ENCODE results near the gene AMHR2. TPM values are rescaled to one million over a fixed set of nuclear protein-coding genes. Genes with fewer than 3 reads are reported as not detected.

Gene AMHR2
- total and polyA plus RNA-seq, 2 of the 4 experiments (the other 2 are of a cell fraction): not detected

DNA sequence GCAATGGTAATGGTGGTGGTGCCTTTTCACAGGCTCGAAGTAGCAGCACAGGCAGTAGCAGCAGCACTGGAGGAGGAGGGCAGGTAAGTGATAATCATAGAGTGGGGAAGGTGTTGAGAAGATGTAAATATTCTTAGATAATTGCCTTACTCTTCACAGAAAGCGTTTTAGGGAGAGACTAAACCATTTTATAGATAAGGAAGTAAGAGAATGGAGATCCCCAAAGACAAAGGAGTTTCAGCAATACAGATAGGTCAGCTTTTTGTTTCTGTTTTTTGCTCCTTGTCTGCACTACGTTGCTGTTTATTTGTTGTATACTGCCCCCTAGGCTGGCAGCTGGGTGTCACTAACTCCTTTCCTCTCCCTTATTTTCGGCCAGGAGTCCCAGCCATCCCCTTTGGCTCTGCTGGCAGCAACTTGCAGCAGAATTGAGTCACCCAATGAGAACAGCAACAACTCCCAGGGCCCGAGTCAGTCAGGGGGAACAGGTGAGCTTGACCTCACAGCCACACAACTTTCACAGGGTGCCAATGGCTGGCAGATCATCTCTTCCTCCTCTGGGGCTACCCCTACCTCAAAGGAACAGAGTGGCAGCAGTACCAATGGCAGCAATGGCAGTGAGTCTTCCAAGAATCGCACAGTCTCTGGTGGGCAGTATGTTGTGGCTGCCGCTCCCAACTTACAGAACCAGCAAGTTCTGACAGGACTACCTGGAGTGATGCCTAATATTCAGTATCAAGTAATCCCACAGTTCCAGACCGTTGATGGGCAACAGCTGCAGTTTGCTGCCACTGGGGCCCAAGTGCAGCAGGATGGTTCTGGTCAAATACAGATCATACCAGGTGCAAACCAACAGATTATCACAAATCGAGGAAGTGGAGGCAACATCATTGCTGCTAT is 41.7 kb upstream of the AMHR2 start:
- H4K91ac ChIP-seq (ENCODE audit: insufficient read depth, low read depth, low read length): peak overlapping the region; percentile 81
- peak overlapping the region; percentile 69; the same call in 2 of the 3 replicates for H2BK15ac ChIP-seq (ENCODE audit: low read depth, low read length)
- peaks cover 16% of the 10 kb centered on the region for H3K9me1 ChIP-seq (ENCODE audit: insufficient read depth, low read length)
- ChIA-PET POLR2A (ENCODE audit: unreplicated experiment) (no interaction called here), CTCF (interaction anchor here (1.0 to 2.4 kb wide), 3 partner anchors 28 to 57 kb away, joined by 3 to 8 read pairs (median 5); no protein-coding TSS in a partner anchor)
- peak overlapping the region; percentile 69 for H4K5ac ChIP-seq (ENCODE audit: low read depth, low read length)
- H3K79me1 ChIP-seq (ENCODE audit: low read depth in 1 of 2, low read length in 2 of 2): peaks cover 20 to 37% of the 10 kb centered on the region in 2 experiments
- peak overlapping the region; percentile 89 for H2BK5ac ChIP-seq (ENCODE audit: low read depth, low read length, poor library complexity, severe bottlenecking)
- H3K56ac ChIP-seq (ENCODE audit: extremely low read depth, insufficient read depth, low read length): peak overlapping the region; percentile 76; the same call in 1 of the 2 replicates
- peak overlapping the region; percentile 45; the same call in 1 of the 2 replicates for H2BK20ac ChIP-seq (ENCODE audit: low read depth, low read length)
- intact Hi-C loops (cut with micrococcal nuclease) (loop anchor here (1.0 to 2.0 kb wide), 2 partner anchors 39 to 69 kb away; no protein-coding TSS in a partner anchor), dilution Hi-C loops (cut with HindIII; ENCODE audit: low sequenced_read_pairs, unreplicated experiment) (no loop called here), in situ Hi-C loops (cut with MboI; ENCODE audit: low sequenced_read_pairs) (no loop called here)
- peak overlapping the region; percentile 83 for H3K27ac ChIP-seq (ENCODE audit: insufficient read depth, low read length)
- no peaks in the 10 kb centered on the region for H3K27me3 ChIP-seq (ENCODE audit: control insufficient read depth, insufficient read depth, low read length)
- DNase-seq (peak; percentile 44), ATAC-seq (ENCODE audit: low read depth) (no peak)
- peak overlapping the region; percentile 17 to 91; a peak in 3 of 4 replicates for H4K8ac ChIP-seq (ENCODE audit: low read depth in 2 of 2, low read length in 2 of 2)
- H2AK5ac ChIP-seq (ENCODE audit: low read depth, low read length): peak overlapping the region; percentile 94
- H2AK9ac ChIP-seq (replicated peaks; ENCODE audit: low read depth, low read length, poor library complexity): peak overlapping the region; percentile 91
- peak overlapping the region; percentile 81 for H2BK120ac ChIP-seq (ENCODE audit: low read depth, low read length)
- WGBS, 2 experiments (ENCODE audit: extremely low coverage in 2 of 2, insufficient read length in 1 of 2): 25% methylated on average over 3 of the region's 9 CpGs; no CpG with 5 or more reads in 1 of the 2 experiments
- peak overlapping the region; percentile 62 for H3K14ac ChIP-seq (replicated peaks; ENCODE audit: low read depth, low read length)
- peaks cover 23% of the 10 kb centered on the region for H3K36me3 ChIP-seq (ENCODE audit: control insufficient read depth, insufficient read depth, low read length)
- H4K20me1 ChIP-seq (ENCODE audit: insufficient read depth, low read length): peaks cover 23% of the 10 kb centered on the region; the same call in 1 of the 2 replicates
- peak overlapping the region; percentile 86 for H3K4ac ChIP-seq (ENCODE audit: low read depth, low read length)
- H3K4me2 ChIP-seq (ENCODE audit: low read depth, low read length): peak overlapping the region; percentile 84
- H3K9ac ChIP-seq (ENCODE audit: low read depth, low read length): peak overlapping the region; percentile 12; the same call in 1 of the 2 replicates
- no peaks in the 10 kb centered on the region for H3K9me3 ChIP-seq (ENCODE audit: control insufficient read depth, insufficient read depth, low read length)
- BruUV-seq (replicated peaks): TSS peak; percentile 68
- H3K18ac ChIP-seq (ENCODE audit: low read depth, low read length): peak overlapping the region; percentile 48
- H3K4me1 ChIP-seq (ENCODE audit: control insufficient read depth, insufficient read depth, low read length): peaks cover 16% of the 10 kb centered on the region
- H3K4me3 ChIP-seq (ENCODE audit: insufficient read depth, low read depth, low read length): no peak overlapping the region
- peak overlapping the region; percentile 68 for H3K23ac ChIP-seq (ENCODE audit: low read depth, low read length)
- H2AFZ ChIP-seq (replicated peaks; ENCODE audit: low read length, poor library complexity): no peak overlapping the region
- TF ChIP-seq CEBPB (IDR thresholded peaks at IDR 0.05; ENCODE audit: low read depth, low read length) (no peak), RAD21 (IDR thresholded peaks at IDR 0.05; ENCODE audit: low read length) (no peak), USF2 (IDR thresholded peaks at IDR 0.05; ENCODE audit: low read depth, low read length) (no peak), MAZ (IDR thresholded peaks at IDR 0.05; ENCODE audit: borderline replicate concordance, low read depth, low read length) (0 out of 2 replicates have a peak, but pooled peaks have one; percentile 6), RCOR1 (IDR thresholded peaks at IDR 0.05; ENCODE audit: insufficient replicate concordance, low read length) (no peak), CHD1 (IDR thresholded peaks at IDR 0.05; ENCODE audit: low read depth, low read length) (no peak), CTCF (conservative IDR thresholded peaks at IDR 0.05; ENCODE audit: low read depth, low read length) (peak; percentile 40), POLR2A (IDR thresholded peaks at IDR 0.05; ENCODE audit: low read depth, low read length) (no peak), RFX5 (IDR thresholded peaks at IDR 0.05; ENCODE audit: low read depth, low read length) (no peak), NFE2L2 (IDR thresholded peaks at IDR 0.05; ENCODE audit: low read depth, low read length) (no peak), FOS (IDR thresholded peaks at IDR 0.05; ENCODE audit: low read depth, low read length) (no peak), SMC3 (IDR thresholded peaks at IDR 0.05; ENCODE audit: low read depth, low read length) (no peak)
- TF ChIP-seq, protein P1, sequence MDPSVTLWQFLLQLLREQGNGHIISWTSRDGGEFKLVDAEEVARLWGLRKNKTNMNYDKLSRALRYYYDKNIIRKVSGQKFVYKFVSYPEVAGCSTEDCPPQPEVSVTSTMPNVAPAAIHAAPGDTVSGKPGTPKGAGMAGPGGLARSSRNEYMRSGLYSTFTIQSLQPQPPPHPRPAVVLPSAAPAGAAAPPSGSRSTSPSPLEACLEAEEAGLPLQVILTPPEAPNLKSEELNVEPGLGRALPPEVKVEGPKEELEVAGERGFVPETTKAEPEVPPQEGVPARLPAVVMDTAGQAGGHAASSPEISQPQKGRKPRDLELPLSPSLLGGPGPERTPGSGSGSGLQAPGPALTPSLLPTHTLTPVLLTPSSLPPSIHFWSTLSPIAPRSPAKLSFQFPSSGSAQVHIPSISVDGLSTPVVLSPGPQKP (IDR thresholded peaks at IDR 0.05; ENCODE audit: borderline replicate concordance, low read depth, low read length): no peak

Measured in IMR-90 (cell line).